OCI-LY3 (cell line): ENCODE data around the gene TTC7B.

Source experiments
- CTCF ChIP-seq: fragments of 200-600, 300-600 bp; sonication (generic); IDR thresholded peaks from 2 replicates; pipeline ENCODE4 v1.5.1; 2014; ENCODE audit warnings: antibody characterized with exemption, low read length, low read depth
- EZH2phosphoT487 ChIP-seq: fragments of 200-600 bp; shearing (Covaris generic); IDR thresholded peaks from 2 replicates; pipeline ENCODE4 v1.6.1; 2018; ENCODE audit warnings: antibody characterized with exemption, mixed run types, low read depth

- TF ChIP-seq CTCF (peak; percentile 13; the same call in 1 of the 2 replicates), EZH2phosphoT487 (no peak)
Measured at GRCh38 chr14:90815822-90816662, at the start of gene TTC7B.
